A549 (cell line): ENCODE data around the gene AFF2. TPM values are rescaled to one million over a fixed set of nuclear protein-coding genes. Genes with fewer than 3 reads are reported as not detected.

Source experiments
- ATAC-seq, 2 experiments: fragments of 200-7000 bp in 1 of 2; fragments of >200 bp in 1 of 2; cut with Nextera tagmentation in 1 of 2; cut with Tn5 transposase in 1 of 2; 3 replicates each; pipeline versions ENCODE4 v1.8.0 to v1.9.1; 2018 to 2020; ENCODE audit warnings: mild to moderate bottlenecking in 1 of 2, moderate library complexity in 1 of 2
- CTCF ChIA-PET: fragments of 300-600 bp; sonication (Branson Sonifier 250); formaldehyde crosslinking; extraction: SDS; loops from one replicate; lab custom pipeline; 2021; ENCODE audit warnings: antibody characterized with exemption, inconsistent platforms; lab: Yijun Ruan, JAX
- POLR2A ChIA-PET: fragments of 350-600 bp; formaldehyde crosslinking; extraction: SDS; loops from one replicate; lab custom pipeline; 2021; ENCODE audit warnings: antibody characterized with exemption, inconsistent platforms; lab: Yijun Ruan, JAX
- DNase-seq, 2 experiments: peaks; one replicate each; pipeline versions ENCODE4 v3.0.0 to v3.0.0-alpha.2; 2011 to 2016; ENCODE audit warnings: low read depth in 1 of 2, low spot score in 1 of 2
- FAIRE-seq: peaks from 2 replicates; lab custom pipeline; 2011; peaks lifted over from hg19 to GRCh38; lab: Jason Lieb, UNC
- H3K27ac ChIP-seq, 2 experiments: fragments of >200 bp; sonication (Bioruptor Twin); formaldehyde crosslinking; 3 replicates each; pipeline ENCODE4 v1.5.1; 2016 to 2017
- H3K4me1 ChIP-seq: fragments of >200 bp; sonication (Bioruptor Twin); formaldehyde crosslinking; 3 replicates; pipeline ENCODE4 v1.6.1; 2016
- H3K4me2 ChIP-seq: fragments of >200 bp; sonication (Bioruptor Twin); formaldehyde crosslinking; 3 replicates; pipeline ENCODE4 v1.6.1; 2016
- H3K4me3 ChIP-seq: fragments of >200 bp; sonication (Bioruptor Twin); formaldehyde crosslinking; 3 replicates; pipeline ENCODE4 v1.5.1; 2016
- H3K9me3 ChIP-seq: fragments of >200 bp; sonication (Bioruptor Twin); formaldehyde crosslinking; 3 replicates; pipeline ENCODE4 v1.6.1; 2016
- CEBPB ChIP-seq, 2 experiments: fragments of >200 bp in 1 of 2; sonication (Bioruptor Twin) in 1 of 2; formaldehyde crosslinking in 1 of 2; IDR thresholded peaks; 2 replicates each; pipeline ENCODE4 v1.6.1; 2012 to 2016
- EP300 ChIP-seq, 2 experiments: fragments of >200 bp; sonication (Bioruptor Twin); formaldehyde crosslinking; IDR thresholded peaks; 2 replicates in 1 of 2; 3 replicates in 1 of 2; pipeline ENCODE4 v1.6.1; 2016 to 2017
- ESRRA ChIP-seq: fragments of 150-350 bp; IDR thresholded peaks from 2 replicates; pipeline ENCODE4 v1.6.1; 2014; ENCODE audit warnings: mild to moderate bottlenecking, low read length, borderline replicate concordance
- GATA3 ChIP-seq: IDR thresholded peaks from 2 replicates; pipeline ENCODE4 v1.6.1; 2012; ENCODE audit warnings: borderline replicate concordance
- HOXB5 ChIP-seq: fragments of 250-450 bp; sonication (Bioruptor Pico); IDR thresholded peaks from 2 replicates; pipeline ENCODE4 v1.5.0; 2020; ENCODE audit warnings: mild to moderate bottlenecking, moderate library complexity
- RAD21 ChIP-seq, 2 experiments: fragments of >200 bp in 1 of 2; sonication (Bioruptor Twin) in 1 of 2; formaldehyde crosslinking in 1 of 2; IDR thresholded peaks in 1 of 2; conservative IDR thresholded peaks in 1 of 2; 2 replicates in 1 of 2; 3 replicates in 1 of 2; pipeline ENCODE4 v1.6.1; 2012 to 2018; ENCODE audit warnings: inconsistent platforms in 1 of 2
- RARB ChIP-seq: fragments of 250-450 bp; sonication (Bioruptor Pico); IDR thresholded peaks from 2 replicates; pipeline ENCODE4 v1.8.0; 2021; ENCODE audit warnings: mild to moderate bottlenecking, moderate library complexity
- RFX5 ChIP-seq: fragments of 450-650 bp; IDR thresholded peaks from 2 replicates; pipeline ENCODE4 v1.7.1; 2014; ENCODE audit warnings: antibody characterized with exemption, mild to moderate bottlenecking, moderate library complexity
- TFCP2L1 ChIP-seq: fragments of 250-450 bp; sonication (Bioruptor Pico); IDR thresholded peaks from 2 replicates; pipeline ENCODE4 v1.5.0; 2021; ENCODE audit warnings: mild to moderate bottlenecking
- ZFP36 ChIP-seq: fragments of 450-650 bp; IDR thresholded peaks from 2 replicates; pipeline ENCODE4 v1.6.1; 2014; ENCODE audit warnings: borderline replicate concordance; ENCODE audit not compliant: partially characterized antibody
- ZNF302 ChIP-seq: fragments of 250-450 bp; sonication (Bioruptor Pico); IDR thresholded peaks from 2 replicates; pipeline ENCODE4 v1.9.0; 2021; ENCODE audit warnings: inconsistent platforms, mild to moderate bottlenecking, moderate library complexity
- ZSCAN20 ChIP-seq: fragments of 250-450 bp; sonication (Bioruptor Pico); IDR thresholded peaks from 2 replicates; pipeline ENCODE4 v1.8.0; 2022; ENCODE audit warnings: mild to moderate bottlenecking, moderate library complexity
- WGBS: methylation state at CpG from one replicate; pipeline ENCODE4 v1.1.6; 2017; ENCODE audit errors: missing lambda C conversion rate; 5-methylcytosine and 5-hydroxymethylcytosine counted together
- polyA plus RNA-seq, 4 experiments: library from polyadenylated mRNA; depleted of rRNA in 3 of 4; stranded (reverse); fragments of >200 nt; fragmentation: RNase III in 1 of 4; extraction: RNeasy Plus Mini Kit Qiagen cat#74134 plus additional on column Dnase treatment in 1 of 4; gene quantifications; 2 replicates in 3 of 4; 3 replicates in 1 of 4; pipeline ENCODE4 v1.2.3, GENCODE V29; 2011 to 2017
- TF ChIP-seq, protein P1 (sequence below): fragments of 450-650 bp; IDR thresholded peaks from 2 replicates; pipeline ENCODE4 v1.6.1; 2014; ENCODE audit warnings: antibody characterized with exemption
- TF ChIP-seq, protein P2 (sequence below): fragments of 250-450 bp; sonication (Bioruptor Pico); IDR thresholded peaks from 2 replicates; pipeline ENCODE4 v1.5.0; 2020; ENCODE audit warnings: low read depth, mild to moderate bottlenecking, moderate library complexity
- TF ChIP-seq, protein P3 (sequence below): IDR thresholded peaks from 2 replicates; pipeline ENCODE4 v1.6.1; 2012
- TF ChIP-seq, protein P4 (sequence below): IDR thresholded peaks from 2 replicates; pipeline ENCODE4 v1.6.1; 2012; ENCODE audit warnings: low read depth, borderline replicate concordance
- TF ChIP-seq, protein P5 (sequence below): fragments of >200 bp; sonication (Bioruptor Twin); formaldehyde crosslinking; IDR thresholded peaks from 3 replicates; pipeline ENCODE4 v1.5.1; 2016
- TF ChIP-seq, protein P6 (sequence below): fragments of 150-350 bp; IDR thresholded peaks from 2 replicates; pipeline ENCODE4 v1.6.1; 2014; ENCODE audit warnings: low read depth, mild to moderate bottlenecking, low read length

The AFF2 gene
- polyA plus RNA-seq, 2 of the 4 experiments (the other 2 are of a cell fraction), result 0.04 TPM; not detected in 1

DNA sequence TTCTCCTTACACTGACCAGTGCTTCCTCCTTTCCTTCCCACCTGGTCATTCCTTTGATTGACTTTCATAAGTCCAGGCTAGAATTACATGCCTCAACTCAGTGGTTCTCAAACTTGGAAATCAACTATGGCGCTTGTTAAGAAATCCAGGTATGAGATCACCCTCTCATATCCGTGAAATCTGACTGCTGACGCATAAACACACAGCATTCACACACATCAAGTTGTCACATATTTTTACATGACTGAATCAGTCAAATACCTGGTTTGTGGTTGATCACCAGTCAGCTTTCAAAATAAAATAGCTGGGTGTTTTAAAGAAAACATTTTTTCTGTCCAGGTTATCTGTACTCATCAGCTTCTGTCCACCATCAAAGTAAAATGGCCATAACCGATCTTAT is 433.5 kb downstream of the AFF2 start:
- no peak for FAIRE-seq

DNA sequence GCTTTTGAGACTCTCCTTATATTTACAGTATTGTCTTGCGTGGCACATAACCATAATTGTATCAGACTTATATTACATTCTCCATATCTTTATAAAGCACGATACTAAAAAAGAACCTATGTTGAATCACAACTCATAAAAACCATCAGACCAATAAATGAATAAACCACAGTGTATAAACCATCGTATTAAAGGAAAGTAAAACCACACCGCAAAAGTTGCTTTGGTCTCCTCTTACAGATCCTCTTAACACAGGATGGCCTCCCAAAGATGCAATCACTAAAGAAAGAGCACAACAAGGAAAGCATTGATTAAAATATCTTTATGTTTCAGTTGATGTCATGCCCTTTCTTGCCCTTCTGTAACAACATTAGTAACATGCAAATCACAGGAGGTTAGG is 437.9 kb downstream of the AFF2 start:
- H3K4me3 ChIP-seq, result no peak overlapping the region
- FAIRE-seq (no peak), ATAC-seq (no peak), DNase-seq (no peak)
- 18% methylated on average over 4 of the region's 4 CpGs for WGBS
- H3K9me3 ChIP-seq, result no peaks in the 10 kb centered on the region
- TF ChIP-seq, protein P1, sequence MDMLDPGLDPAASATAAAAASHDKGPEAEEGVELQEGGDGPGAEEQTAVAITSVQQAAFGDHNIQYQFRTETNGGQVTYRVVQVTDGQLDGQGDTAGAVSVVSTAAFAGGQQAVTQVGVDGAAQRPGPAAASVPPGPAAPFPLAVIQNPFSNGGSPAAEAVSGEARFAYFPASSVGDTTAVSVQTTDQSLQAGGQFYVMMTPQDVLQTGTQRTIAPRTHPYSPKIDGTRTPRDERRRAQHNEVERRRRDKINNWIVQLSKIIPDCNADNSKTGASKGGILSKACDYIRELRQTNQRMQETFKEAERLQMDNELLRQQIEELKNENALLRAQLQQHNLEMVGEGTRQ, result no peak
- TF ChIP-seq ZFP36 (no peak), ZNF302 (CRISPR knock-in tag) (no peak), ESRRA (no peak), RFX5 (no peak), GATA3 (no peak), ZSCAN20 (CRISPR knock-in tag) (no peak), TFCP2L1 (no peak), HOXB5 (CRISPR knock-in tag) (no peak), RARB (CRISPR knock-in tag) (no peak), RAD21 (conservative IDR thresholded peaks at IDR 0.05 in 1 of 2, IDR thresholded peaks at IDR 0.05 in 1 of 2) (no peak)
- TF ChIP-seq, protein P2, sequence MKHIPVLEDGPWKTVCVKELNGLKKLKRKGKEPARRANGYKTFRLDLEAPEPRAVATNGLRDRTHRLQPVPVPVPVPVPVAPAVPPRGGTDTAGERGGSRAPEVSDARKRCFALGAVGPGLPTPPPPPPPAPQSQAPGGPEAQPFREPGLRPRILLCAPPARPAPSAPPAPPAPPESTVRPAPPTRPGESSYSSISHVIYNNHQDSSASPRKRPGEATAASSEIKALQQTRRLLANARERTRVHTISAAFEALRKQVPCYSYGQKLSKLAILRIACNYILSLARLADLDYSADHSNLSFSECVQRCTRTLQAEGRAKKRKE (CRISPR knock-in tag), result no peak
- TF ChIP-seq, protein P3, sequence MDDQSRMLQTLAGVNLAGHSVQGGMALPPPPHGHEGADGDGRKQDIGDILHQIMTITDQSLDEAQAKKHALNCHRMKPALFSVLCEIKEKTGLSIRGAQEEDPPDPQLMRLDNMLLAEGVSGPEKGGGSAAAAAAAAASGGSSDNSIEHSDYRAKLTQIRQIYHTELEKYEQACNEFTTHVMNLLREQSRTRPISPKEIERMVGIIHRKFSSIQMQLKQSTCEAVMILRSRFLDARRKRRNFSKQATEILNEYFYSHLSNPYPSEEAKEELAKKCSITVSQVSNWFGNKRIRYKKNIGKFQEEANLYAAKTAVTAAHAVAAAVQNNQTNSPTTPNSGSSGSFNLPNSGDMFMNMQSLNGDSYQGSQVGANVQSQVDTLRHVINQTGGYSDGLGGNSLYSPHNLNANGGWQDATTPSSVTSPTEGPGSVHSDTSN, result no peak
- TF ChIP-seq, protein P4, sequence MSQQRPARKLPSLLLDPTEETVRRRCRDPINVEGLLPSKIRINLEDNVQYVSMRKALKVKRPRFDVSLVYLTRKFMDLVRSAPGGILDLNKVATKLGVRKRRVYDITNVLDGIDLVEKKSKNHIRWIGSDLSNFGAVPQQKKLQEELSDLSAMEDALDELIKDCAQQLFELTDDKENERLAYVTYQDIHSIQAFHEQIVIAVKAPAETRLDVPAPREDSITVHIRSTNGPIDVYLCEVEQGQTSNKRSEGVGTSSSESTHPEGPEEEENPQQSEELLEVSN, result no peak
- TF ChIP-seq, protein P5, sequence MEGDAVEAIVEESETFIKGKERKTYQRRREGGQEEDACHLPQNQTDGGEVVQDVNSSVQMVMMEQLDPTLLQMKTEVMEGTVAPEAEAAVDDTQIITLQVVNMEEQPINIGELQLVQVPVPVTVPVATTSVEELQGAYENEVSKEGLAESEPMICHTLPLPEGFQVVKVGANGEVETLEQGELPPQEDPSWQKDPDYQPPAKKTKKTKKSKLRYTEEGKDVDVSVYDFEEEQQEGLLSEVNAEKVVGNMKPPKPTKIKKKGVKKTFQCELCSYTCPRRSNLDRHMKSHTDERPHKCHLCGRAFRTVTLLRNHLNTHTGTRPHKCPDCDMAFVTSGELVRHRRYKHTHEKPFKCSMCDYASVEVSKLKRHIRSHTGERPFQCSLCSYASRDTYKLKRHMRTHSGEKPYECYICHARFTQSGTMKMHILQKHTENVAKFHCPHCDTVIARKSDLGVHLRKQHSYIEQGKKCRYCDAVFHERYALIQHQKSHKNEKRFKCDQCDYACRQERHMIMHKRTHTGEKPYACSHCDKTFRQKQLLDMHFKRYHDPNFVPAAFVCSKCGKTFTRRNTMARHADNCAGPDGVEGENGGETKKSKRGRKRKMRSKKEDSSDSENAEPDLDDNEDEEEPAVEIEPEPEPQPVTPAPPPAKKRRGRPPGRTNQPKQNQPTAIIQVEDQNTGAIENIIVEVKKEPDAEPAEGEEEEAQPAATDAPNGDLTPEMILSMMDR, result no peak
- TF ChIP-seq, protein P6, sequence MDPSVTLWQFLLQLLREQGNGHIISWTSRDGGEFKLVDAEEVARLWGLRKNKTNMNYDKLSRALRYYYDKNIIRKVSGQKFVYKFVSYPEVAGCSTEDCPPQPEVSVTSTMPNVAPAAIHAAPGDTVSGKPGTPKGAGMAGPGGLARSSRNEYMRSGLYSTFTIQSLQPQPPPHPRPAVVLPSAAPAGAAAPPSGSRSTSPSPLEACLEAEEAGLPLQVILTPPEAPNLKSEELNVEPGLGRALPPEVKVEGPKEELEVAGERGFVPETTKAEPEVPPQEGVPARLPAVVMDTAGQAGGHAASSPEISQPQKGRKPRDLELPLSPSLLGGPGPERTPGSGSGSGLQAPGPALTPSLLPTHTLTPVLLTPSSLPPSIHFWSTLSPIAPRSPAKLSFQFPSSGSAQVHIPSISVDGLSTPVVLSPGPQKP, result no peak
- ChIA-PET CTCF (no interaction called here), POLR2A (no interaction called here)
- no peak overlapping the region for H3K27ac ChIP-seq
- H3K4me1 ChIP-seq, result no peaks in the 10 kb centered on the region
- no peak overlapping the region for H3K4me2 ChIP-seq

More for the DNA sequence above, 433.5 kb downstream of the AFF2 start:
- POLR2A ChIA-PET, result no interaction called here
- Histone ChIP-seq H3K4me2 (no peak overlapping the region), H3K27ac (no peak overlapping the region), H3K4me1 (no peaks in the 10 kb centered on the region)
- no peak for DNase-seq
- CTCF ChIA-PET, result no interaction called here
- 54% methylated on average over 4 of the region's 4 CpGs for WGBS
- no peak for ATAC-seq
- no peak for TF ChIP-seq EP300 (IDR thresholded peaks at IDR 0.05)
- TF ChIP-seq ESRRA, result no peak
- TF ChIP-seq, protein P5, result no peak
- TF ChIP-seq HOXB5 (CRISPR knock-in tag), result no peak
- TF ChIP-seq, protein P3, result no peak
- no peak for TF ChIP-seq CEBPB (IDR thresholded peaks at IDR 0.05)
- TF ChIP-seq, all 56 proteins: peak for 0
- H3K4me3 ChIP-seq, result no peak overlapping the region
- no peaks in the 10 kb centered on the region for H3K9me3 ChIP-seq
